ENCODE data around the gene MCF2L.
A peak's percentile ranks its signal among the peaks of the same experiment; 100 is the strongest.

The MCF2L gene

GRCh38 chr13:112961457-112962369 lies 7.3 kb upstream of the MCF2L start:
- intact Hi-C loops (cut with DNase I): no loop called here
- DNase-seq: peak in 4 of 42 donors; percentile 4 to 21 (median 14)

DNA sequence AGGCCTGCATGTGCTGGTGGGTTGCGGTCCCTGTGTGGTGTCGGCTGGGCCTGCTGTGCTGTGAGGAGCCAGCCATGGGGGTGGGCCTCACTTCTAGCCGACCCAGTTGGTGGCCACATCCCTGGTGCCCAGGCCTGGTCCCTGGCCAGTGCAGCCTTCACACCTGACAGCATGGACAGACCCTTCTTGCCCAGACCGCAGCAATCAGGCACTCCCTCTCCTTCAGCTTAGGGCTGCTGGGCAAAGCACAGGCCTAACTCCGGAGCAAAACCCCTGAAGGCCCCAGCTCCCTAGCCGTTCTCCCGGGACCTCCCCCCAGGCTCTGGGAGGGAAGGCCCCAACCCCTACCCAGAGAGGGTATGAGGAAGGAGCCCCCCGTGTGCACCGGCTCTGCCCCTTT lies 6.6 kb upstream of the MCF2L start:
- intact Hi-C loops (cut with DNase I): no loop called here
- peak in 4 of 42 donors; percentile 4 to 24 (median 8) for DNase-seq

DNA sequence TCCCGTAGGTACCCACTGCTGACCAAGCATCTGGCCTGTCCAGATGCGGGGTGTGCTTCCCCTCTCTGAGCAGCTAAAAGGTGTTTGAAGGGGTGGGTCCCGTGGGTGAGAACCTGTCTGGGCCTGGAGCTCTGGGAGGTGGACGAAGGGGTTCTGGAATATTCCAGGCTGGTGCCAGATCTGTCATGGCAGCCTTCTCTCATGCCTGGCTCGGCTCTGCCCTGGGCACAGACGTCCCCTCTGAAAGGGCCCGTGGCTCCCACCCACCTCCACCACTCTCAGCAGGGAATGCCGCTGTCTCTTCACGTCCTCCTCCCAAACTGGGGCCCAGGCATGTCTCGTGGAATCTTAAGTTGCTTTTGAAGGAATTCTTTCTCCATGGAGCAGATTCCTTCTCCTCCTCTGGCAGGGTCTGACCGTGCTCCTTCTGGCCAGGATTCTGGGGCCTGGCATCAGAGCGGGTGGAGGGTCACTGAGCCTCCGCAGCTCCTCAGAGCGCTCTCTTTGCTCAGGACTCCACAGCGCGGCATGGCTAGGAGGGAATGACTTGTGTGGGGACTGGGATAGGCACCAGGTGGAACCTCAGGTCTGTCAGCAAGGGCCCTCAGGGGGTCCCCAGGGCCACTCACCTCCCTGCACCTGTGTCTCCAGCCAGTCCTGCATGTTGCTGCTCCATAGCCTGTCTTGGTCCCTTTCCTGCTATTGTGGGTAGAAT lies 5.9 kb upstream of the MCF2L start:
- intact Hi-C loops (cut with DNase I): no loop called here
- DNase-seq: peak in 4 of 42 donors; percentile 1 to 10 (median 4)

DNA sequence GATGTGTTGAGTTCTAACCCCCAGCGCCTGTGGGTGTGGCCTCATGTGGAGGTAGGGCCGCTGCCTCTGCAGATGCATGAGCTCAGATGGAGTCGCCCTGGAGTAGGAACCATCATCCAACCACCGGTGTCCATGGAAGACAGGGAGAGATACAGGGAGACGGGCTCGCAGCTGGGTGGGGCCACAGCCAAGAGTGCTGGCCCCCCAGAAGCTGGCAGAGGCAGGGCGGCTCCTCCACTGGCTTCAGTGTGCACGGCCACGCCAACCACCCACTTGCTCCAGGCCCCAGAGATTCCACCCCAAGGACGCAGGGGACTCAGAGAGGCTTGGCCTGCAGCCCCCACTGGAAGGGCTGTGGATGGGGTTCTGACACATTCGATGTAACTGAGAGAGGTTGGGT lies 5.4 kb upstream of the MCF2L start:
- DNase-seq: peak in 5 of 42 donors; percentile 4 to 23 (median 6)
- intact Hi-C loops (cut with DNase I): no loop called here

GRCh38 chr13:112964971-112965492 lies 4.0 kb upstream of the MCF2L start:
- DNase-seq: peak in 10 of 42 donors; percentile 2 to 39 (median 14)
- intact Hi-C loops (cut with DNase I): no loop called here

DNA sequence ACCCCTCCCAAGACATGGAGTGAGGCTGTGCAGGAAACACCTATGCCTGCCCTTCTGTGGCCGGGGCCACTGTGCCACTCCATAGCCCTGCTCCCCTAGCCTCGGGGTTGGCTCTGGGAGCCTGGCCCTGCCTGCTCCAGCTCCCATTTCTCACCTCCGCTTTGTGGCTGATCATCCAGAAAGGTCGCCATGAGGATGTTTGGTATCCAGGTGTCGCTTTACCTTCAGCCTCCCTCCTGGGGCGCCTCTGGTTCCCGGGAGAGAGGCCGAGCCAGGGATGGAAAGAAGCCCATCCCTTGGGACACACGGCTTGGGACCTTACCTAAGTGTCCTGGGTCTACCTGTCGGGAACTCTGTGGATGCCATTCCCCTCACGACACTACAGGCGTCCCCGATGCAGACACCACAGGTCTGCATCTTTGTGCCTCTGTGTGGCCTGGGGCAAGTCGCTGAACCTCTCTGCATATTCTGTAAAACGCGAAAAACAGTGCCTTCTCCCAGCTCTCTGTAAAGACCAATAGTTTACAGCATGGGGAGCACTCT lies 3.4 kb upstream of the MCF2L start:
- peak in 10 of 42 donors; percentile 0 to 34 (median 6) for DNase-seq
- intact Hi-C loops (cut with DNase I): no loop called here

DNA sequence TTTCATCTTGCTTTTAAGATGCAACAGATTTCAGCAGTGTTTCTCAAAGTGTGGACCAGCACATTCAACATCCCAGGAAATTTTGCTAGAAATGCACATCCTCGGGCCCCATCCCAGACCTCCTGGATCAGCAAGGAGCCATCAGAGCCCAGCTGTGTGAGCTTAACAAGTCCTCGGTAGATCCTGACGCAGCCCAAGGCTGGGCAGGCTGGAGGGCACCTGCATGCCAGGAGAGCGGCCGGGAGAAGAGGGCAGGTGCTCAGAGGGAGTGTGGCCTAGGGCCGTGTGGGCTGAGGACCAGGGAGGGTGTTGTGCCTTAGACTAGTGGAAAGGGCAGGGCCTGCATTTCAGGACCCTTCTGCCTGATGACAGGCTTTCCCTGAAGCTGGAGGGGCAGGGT lies 2.2 kb upstream of the MCF2L start:
- DNase-seq: peak in 7 of 42 donors; percentile 2 to 30 (median 21)
- intact Hi-C loops (cut with DNase I): no loop called here

DNA sequence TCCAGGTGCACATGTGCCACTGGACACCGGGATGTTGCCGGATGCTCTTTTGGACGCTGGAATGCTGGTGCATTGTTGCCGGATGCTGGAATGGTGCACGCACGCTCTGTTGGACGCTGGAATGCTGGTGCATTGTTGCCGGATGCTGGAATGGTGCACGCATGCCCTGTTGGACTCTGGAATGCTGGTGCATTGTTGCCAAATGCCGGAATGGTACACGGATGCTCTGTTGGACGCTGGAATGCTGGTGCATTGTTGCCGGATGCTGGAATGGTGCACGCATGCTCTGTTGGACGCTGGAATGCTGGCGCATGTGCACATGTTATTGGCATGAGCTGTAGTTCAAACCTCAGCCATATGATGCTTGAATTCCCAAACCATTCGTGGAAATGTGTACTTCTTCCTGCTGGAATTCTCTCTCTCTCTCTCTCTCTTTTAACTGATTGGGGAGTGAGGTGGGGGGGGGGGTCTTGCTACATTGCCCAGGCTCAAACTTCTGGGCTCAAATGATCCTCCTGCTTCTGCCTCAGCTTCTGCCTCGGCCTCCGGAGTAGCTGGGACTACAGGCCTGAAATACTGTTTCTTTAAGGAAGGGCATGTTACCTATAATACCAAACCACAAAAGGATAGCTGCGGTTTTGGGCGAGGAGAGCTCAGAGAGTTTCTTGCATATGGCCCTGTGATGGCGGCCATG lies 1.2 kb upstream of the MCF2L start:
- DNase-seq: peak in 6 of 42 donors; percentile 4 to 28 (median 14)
- intact Hi-C loops (cut with DNase I): no loop called here

DNA sequence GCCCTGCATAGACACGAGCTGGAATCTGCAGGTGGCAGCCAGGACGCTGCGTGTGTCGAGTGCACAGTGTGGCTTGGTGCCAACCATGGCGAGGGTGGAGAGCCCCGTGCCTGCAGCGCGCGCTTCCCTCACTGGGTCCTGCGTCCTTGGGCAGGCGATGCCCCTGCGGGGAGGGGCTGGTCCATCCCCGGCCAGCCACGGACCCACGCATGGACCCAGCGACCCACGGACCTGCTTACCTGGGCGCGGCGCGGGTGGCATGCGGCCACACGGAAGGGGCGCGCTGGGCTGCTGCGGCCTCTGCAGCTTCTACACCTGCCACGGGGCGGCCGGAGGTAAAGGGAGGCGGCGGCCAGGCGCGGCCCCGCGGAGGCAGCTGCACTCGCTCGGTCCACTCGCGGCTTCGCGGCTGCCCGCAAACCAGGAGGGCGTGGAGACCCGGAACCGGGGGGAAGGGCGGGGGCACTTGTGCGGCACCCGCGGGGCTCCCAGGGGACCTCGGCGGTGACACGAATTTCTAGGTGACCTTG lies 569 bp upstream of the MCF2L start:
- intact Hi-C loops (cut with DNase I): no loop called here
- DNase-seq: peak in 23 of 42 donors; percentile 28 to 75 (median 49)

DNA sequence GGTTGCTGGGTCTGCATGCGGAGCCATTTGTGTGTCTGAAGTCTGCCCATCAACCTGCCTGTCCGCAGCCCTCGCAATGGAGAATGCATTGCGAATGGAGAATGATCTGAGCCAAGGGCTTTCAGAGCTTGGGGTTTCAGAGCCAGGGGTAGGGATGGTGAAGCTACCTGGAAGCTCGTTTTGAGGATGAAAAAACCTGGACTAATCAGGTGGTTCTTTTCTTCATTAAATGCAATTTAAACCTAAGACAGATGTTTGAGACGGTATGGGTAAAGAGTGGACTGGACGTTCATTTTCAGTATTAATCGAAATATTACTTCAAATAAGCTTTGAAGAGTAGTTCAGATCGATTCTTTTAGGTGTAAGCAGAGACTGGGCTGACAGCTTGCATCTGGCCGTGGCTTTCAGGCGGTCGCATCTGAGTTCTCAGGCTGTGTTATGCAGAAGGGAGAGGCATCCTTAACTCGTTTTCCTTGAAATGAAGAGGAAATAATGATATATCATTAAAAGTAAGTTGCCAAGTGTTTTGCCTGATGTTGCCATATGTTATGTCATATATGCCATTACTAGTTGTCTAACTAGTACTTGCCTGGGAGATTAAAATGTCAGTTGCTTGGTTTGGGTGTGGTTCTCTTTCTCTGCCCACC lies 801 bp downstream of the MCF2L start:
- peak in 6 of 42 donors; percentile 7 to 46 (median 28) for DNase-seq

DNA sequence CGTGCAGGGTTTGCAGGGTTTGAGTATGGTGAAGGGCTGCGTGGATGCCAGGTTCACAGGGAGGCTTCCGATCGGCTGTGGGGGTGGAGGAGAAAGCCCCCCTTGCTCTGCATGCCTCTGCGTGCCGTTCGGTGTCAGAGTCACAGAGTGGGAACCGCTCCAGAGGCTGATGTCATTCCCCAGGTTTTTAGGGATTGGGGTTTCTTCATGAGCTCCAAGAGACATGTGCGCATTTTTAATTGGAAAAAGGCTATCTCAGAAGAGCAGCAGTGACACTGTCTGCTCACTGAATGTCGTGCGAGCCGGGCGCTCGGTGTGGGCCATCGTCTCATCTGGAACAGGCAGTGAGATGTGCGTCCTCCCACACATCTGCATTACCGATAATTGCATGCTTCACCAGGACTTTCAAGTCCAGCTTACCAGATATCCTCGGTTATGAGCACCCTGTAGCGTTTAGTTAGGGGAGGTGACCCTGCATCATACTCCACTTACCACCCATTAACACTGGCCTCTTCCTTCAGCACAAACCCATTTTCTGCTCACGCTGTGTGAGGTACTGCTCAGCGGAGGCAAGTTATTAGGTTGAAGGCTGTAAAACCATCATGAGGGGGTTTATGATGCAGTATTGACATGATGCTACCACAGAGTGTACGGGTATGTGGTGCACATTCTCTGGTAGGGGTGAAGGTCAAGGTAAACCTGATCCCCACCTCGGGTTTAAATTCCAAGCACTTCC lies 1.7 kb downstream of the MCF2L start:
- intact Hi-C loops (cut with DNase I): no loop called here
- DNase-seq: peak in 22 of 42 donors; percentile 22 to 73 (median 46)

More for the DNA sequence above, 801 bp downstream of the MCF2L start:
- intact Hi-C loops (cut with DNase I): no loop called here

DNA sequence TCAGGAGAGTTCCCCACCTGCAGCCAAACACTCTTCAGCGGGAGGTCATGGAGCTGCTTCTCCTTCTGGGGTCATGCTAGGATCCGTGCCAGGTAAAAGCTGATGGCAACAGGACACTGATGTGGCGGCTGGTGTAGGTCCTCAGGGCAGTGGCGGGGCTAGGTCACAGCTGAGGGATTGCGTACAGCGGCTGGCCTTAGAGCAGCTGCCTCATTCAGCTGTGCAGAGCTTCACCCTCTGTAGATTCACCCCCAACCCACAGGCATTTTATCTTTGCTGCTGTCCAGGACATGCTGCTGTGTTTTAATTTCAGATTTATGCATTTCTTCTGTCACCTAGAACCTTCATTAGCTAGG lies 2.3 kb downstream of the MCF2L start:
- intact Hi-C loops (cut with DNase I): no loop called here
- DNase-seq: peak in 8 of 42 donors; percentile 1 to 30 (median 11)

DNA sequence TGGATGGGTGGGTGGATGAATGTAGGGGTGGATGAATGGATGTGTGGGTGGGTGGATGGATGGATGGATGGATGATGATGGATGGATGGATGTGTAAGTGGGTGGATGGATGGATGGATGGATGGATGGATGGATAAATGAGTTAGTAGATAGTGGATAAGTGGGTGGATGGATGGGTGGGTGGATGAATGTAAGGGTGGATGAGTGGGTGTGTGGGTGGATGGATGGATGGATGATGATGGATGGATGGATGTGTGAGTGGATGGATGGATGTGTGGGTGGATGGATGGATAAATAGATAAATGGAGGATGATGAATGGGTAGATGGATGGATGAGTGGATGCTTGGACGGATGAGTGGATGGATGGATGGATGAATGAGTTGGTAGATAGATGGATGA lies 3.2 kb downstream of the MCF2L start:
- no peak for DNase-seq
- intact Hi-C loops (cut with DNase I): no loop called here

DNA sequence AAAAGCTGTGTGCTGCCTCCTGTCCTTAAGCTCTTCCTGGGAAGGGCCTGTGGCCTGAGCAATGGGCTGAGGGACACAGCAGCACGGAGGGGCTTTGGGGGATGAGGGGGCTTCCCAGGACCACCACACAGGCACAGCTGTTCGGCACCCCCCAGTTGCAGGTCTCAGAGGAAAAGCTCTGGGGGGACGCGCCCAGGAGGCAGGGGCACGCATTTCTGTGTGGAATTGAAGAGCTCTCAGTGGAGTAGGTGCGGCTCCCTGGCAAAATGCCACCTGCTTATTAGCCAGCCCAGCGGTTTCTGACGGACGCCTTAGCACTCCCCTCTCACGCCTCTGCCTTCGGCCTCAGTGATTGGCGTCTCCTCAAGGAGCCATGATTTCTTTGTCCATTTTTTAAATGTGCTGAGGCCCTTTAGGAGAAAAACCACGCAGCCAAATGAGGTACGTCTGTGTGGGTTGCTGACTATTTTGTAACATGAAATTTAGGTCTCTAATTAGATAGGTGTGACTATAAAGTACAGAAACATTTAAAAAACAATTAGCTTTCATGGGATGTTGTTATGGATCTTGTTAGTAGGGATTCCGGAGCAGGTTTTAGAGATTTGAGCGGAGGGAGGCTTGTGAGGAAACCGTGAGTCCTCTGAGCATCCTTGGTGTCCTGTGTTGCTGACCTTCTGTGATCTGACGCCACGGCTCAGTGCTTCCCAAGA lies 4.0 kb downstream of the MCF2L start:
- DNase-seq: peak in 6 of 42 donors; percentile 2 to 24 (median 14)
- intact Hi-C loops (cut with DNase I): no loop called here

- intact Hi-C loops (cut with DNase I): no loop called here
- DNase-seq: peak in 2 of 42 donors; percentile 15 to 26
These were observed 4.5 kb downstream of the MCF2L start for GRCh38 chr13:112973577-112973951.

DNA sequence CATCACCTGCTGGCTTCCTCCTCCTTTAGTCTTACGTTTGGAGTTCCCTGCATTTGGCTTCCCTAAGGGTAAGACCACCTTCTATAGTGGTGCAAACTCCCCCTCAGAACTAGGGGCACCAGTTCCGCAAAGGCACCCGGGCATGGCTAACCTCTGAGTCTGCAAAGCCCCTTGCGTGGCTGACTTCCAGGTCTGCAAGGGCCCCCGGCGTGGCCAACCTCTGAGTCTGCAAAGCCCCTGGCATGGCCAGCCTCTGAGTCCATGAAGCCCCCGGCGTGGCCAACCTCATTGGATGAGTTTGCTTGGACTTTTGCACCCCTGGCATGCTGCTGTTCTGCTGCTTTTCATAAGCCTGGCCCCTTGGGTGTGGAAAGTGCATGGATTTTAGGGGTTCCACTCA lies 5.1 kb downstream of the MCF2L start:
- intact Hi-C loops (cut with DNase I): no loop called here
- DNase-seq: peak in 1 of 42 donors; percentile 5

- peak in 11 of 42 donors; percentile 31 to 69 (median 46) for DNase-seq
- intact Hi-C loops (cut with DNase I): no loop called here
These were observed 5.7 kb downstream of the MCF2L start for GRCh38 chr13:112974671-112975070.

All from head of caudate nucleus (tissue), 42 donors.